Thymus (tissue), 11 donors: ENCODE data around the gene GSTCD. TPM values are rescaled to one million over a fixed set of nuclear protein-coding genes. Genes with fewer than 3 reads are reported as not detected.
"Not testable (repeated sequence)": the region's sequence is repeated elsewhere in the genome, so short reads cannot be mapped to it uniquely, and the experiment has no call there.

Experiments used
- DNase-seq, 9 donors: peaks; one replicate each; pipeline ENCODE4 v3.0.0-alpha.2; 2013; ENCODE audit warnings: low spot score in 9 of 9, low read depth in 6 of 9, missing footprints in 1 of 9
- H3K27ac ChIP-seq, 2 donors: one replicate each; pipeline ENCODE4 v1.5.1; 2013; ENCODE audit warnings: control low read depth in 1 of 2, low read depth in 1 of 2, low read length in 1 of 2, mild to moderate bottlenecking in 1 of 2, moderate library complexity in 1 of 2
- H3K27me3 ChIP-seq, 2 donors: one replicate each; pipeline ENCODE4 v1.5.1; 2013; ENCODE audit warnings: low read length in 1 of 2; ENCODE audit not compliant: control insufficient read depth in 2 of 2, insufficient read depth in 1 of 2
- H3K36me3 ChIP-seq, 2 donors: one replicate each; pipeline ENCODE4 v1.5.1; 2013; ENCODE audit warnings: low read length in 1 of 2, mild to moderate bottlenecking in 1 of 2, moderate library complexity in 1 of 2; ENCODE audit not compliant: control insufficient read depth in 2 of 2, insufficient read depth in 2 of 2
- H3K4me1 ChIP-seq, 2 donors: one replicate each; pipeline ENCODE4 v1.5.1; 2013; ENCODE audit warnings: low read length in 2 of 2; ENCODE audit not compliant: control insufficient read depth in 2 of 2, insufficient read depth in 2 of 2
- H3K4me3 ChIP-seq, 2 donors: one replicate each; pipeline ENCODE4 v1.5.1; 2013; ENCODE audit warnings: low read length in 2 of 2, control low read depth in 1 of 2, mild to moderate bottlenecking in 1 of 2
- H3K9me3 ChIP-seq, 2 donors: one replicate each; pipeline ENCODE4 v1.5.1; 2013; ENCODE audit warnings: low read length in 1 of 2, mild to moderate bottlenecking in 1 of 2; ENCODE audit not compliant: control insufficient read depth in 2 of 2, insufficient read depth in 1 of 2
- WGBS: extraction: QIAGEN DNeasy Blood & Tissue Kit; methylation state at CpG from one replicate; pipeline ENCODE4 v1.1.7; 2013; 5-methylcytosine and 5-hydroxymethylcytosine counted together
- polyA plus RNA-seq: library from polyadenylated mRNA; stranded (reverse); fragments of 200-250 nt; gene quantifications from one replicate; pipeline ENCODE4 v1.2.3, GENCODE V29; 2013
- total RNA-seq: library from RNA; stranded (reverse); fragments of 120-200 nt; gene quantifications from one replicate; pipeline ENCODE4 v1.2.4, GENCODE V29; 2013
- donor health status: healthy.

GSTCD gene
- total and polyA plus RNA-seq, 2 donors: 3.3 to 9.1 TPM

DNA sequence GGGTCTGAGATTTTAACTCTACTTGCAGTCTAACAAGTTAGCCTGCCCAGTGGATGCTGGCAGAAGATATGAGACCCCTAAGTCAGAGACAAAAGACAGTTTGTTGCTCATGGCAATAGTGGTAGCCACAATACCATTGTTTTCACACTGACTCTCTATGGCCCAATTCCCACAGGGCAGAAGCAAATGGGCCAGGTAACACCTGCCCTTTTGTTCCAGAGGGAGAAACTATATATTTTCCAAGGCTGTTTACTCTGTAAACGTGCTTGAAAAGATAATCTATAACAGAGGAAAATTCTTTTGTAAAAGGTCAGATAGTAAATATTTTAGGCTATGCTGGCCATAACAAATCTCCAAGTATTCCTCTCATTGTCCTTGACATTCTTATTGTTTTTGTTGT, 129.5 kb downstream of the GSTCD start:
- Histone ChIP-seq H3K27me3 (no peaks in the 10 kb centered on the region), H3K4me3 (no peak overlapping the region), H3K36me3 (peaks cover 3 to 9% of the 10 kb centered on the region in 2 donors), H3K27ac (no peak overlapping the region), H3K9me3 (peaks cover 0 to 10% of the 10 kb centered on the region in 2 donors), H3K4me1 (no peaks in the 10 kb centered on the region)
- DNase-seq: no peak
- WGBS: 97% methylated on average over 1 of the region's 1 CpG

DNA sequence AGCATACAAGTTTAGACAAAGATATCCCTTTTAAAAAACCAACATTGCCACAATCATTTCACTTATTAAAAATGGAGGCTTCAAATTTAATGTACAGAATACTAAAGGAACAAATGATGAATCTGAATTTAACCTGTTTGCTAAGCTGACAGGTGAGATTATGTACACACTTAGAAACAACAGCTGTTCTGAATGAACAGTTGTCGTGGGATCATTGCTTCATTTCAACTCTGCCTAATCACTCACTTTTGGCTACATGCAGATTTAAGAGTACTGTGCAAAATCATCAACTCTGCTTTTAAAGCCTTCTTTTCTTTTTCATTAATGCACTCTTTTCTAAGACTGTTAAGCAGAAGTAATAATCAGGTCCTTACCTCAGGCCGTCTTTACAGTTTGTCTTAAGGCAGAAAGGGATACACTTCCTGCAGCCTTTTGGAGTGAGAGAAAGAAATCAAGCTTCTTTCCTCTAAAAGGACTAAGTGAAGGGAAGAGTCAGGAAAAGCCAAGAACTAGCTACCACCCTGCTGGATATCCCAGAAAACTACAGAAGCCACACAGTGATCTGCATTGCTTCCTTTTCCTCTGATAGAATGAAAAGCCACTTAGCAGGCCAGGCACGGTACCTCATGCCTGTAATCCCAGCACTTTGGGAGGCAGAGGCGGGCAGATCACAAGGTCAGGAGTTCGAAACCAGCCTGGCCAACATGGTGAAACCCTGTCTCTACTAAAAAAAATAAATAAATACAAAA, 132.0 kb downstream of the GSTCD start:
- Histone ChIP-seq H3K4me1 (no peaks in the 10 kb centered on the region), H3K27ac (no peak overlapping the region), H3K9me3 (peaks cover 0 to 3% of the 10 kb centered on the region in 2 donors), H3K4me3 (no peak overlapping the region), H3K36me3 (peaks cover 3 to 7% of the 10 kb centered on the region in 2 donors), H3K27me3 (no peaks in the 10 kb centered on the region)
- 99% methylated on average over 5 of the region's 5 CpGs for WGBS
- no peak for DNase-seq

DNA sequence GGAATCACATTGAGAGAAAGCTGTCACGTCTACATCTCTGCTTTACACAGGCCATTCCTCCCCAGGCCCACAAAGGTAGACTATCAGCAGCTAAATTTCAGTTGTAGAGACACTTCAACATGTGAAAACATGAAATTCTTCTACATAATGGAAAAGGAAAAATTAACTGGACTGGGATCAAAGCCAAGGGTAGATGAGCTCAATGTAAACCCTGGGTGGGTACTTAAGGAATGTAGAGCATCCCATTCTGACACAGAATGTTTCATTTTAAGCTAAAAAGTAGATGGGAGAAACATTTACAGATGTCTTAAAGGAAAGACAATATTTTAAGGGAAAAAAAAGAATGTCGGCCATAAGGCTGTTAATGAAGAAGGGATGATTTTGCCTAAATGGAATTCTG, 135.4 kb downstream of the GSTCD start:
- Histone ChIP-seq H3K36me3 (no peaks in the 10 kb centered on the region), H3K27ac (no peak overlapping the region), H3K4me3 (no peak overlapping the region), H3K4me1 (no peaks in the 10 kb centered on the region), H3K27me3 (no peaks in the 10 kb centered on the region), H3K9me3 (no peaks in the 10 kb centered on the region)
- no peak for DNase-seq
- 93% methylated on average over 2 of the region's 2 CpGs for WGBS

DNA sequence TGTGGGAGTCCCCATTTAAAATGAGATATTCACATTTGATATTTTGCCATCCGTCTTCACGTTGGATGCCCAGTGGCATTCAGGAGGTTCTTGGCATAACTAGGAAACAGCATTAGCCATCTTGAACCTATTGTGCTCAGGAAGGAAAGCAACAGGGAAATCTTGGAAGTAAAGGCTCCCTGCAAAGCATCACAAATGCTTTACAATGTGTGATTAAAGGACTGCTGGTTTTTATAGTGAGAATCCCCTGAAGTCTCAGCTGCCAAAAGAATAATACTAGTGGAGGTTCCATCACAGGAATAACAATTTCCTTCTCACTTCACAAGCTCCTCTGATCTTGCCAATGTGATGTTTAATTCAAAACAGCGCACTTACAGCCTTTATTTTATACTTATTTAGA, 137.0 kb downstream of the GSTCD start:
- Histone ChIP-seq H3K4me1 (no peaks in the 10 kb centered on the region), H3K9me3 (no peaks in the 10 kb centered on the region), H3K4me3 (no peak overlapping the region), H3K27me3 (no peaks in the 10 kb centered on the region), H3K27ac (no peak overlapping the region), H3K36me3 (no peaks in the 10 kb centered on the region)
- no peak for DNase-seq
- WGBS: 97% methylated on average over 3 of the region's 3 CpGs

DNA sequence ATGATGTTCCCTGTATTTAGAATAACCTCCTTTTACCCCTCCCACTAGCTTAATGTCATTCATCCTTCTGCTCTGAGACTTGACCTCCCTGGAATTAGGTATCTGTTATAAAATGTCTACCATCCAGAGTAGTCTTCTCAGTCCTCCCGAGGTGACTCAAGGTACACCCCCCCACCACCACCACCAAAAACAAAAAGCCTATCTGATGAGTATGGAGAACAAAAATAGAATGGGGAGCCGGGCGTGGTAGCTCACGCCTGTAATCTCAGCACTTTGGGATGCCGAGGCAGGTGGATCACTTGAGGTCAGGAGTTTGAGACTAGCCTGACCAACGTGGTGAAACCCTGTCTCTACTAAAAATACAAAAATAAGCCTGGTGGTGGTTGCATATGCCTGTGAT, 139.8 kb downstream of the GSTCD start:
- not testable (repeated sequence) for H3K4me1 ChIP-seq, H3K9me3 ChIP-seq, H3K36me3 ChIP-seq, DNase-seq, H3K4me3 ChIP-seq, H3K27ac ChIP-seq, H3K27me3 ChIP-seq
- 99% methylated on average over 6 of the region's 6 CpGs for WGBS

DNA sequence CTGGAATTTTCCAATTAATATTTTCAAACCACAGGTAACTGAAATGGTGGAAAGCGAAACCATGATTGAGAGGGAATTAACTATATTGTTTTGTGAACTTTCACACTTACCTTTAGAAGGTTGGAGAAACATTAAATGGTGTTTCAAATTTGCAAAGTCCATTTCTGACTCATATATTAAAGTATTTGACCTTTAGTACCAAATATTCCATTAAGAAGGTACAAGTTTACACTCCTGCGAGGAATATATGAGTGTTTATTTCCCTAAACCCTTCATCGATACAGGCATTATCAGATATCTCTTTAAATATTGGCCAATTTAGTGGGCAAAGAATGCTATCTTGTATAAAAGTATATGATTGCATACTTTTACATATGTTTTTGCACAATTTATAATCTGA, 142.6 kb downstream of the GSTCD start:
- Histone ChIP-seq H3K27ac (no peak overlapping the region), H3K4me3 (no peak overlapping the region), H3K27me3 (no peaks in the 10 kb centered on the region), H3K36me3 (no peaks in the 10 kb centered on the region), H3K9me3 (no peaks in the 10 kb centered on the region), H3K4me1 (no peaks in the 10 kb centered on the region)
- DNase-seq: no peak
- 97% methylated on average over 3 of the region's 3 CpGs for WGBS

DNA sequence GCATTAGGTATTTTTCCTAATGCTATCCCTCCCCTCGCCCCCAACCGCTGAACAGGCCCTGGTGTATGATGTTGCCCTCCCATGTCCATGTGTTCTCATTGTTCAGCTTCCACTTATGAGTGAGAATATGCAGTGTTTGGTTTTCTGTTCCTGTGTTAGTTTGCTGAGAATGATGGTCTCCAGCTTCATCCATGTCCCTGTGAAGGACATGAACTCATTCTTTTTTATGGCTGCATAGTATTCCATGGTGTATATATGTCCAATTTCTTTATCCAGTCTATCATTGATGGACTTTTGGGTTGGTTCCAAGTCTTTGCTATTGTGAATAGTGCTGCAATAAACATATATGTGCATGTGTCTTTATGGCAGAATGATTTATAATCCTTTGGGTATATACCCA, 143.6 kb downstream of the GSTCD start:
- H3K36me3 ChIP-seq, H3K27me3 ChIP-seq, H3K27ac ChIP-seq, H3K4me1 ChIP-seq, DNase-seq, H3K4me3 ChIP-seq, H3K9me3 ChIP-seq: not testable (repeated sequence)
- WGBS: 98% methylated on average over 2 of the region's 2 CpGs

DNA sequence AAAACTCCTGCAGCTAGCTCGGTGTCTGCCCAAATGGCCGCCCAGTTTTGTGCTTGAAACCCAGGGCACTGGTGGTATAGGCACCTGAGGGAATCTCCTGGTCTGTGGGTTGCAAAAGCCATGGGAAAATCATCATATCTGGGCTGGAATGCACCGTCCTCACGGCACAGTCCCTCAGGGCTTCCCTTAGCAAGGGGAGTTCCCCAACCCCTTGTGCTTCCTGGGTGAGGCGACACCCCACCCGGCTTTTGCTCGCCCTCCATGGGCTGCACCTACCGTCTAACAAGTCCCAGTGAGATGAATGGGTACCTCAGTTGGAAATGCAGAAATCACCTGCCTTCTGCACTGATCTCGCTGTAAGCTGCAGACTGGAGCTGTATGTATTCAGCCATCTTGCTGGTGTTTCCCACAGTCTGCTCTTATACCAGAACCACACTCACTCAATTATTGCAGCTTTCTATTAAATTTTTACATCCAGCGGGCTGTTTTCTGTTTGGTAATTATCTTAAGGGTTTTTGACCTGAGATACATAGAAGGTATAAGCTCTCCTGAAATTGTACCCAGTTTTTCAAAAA, 150.0 kb downstream of the GSTCD start:
- Histone ChIP-seq H3K9me3 (peaks cover 0 to 14% of the 10 kb centered on the region in 2 donors), H3K4me3 (no peak overlapping the region), H3K27me3 (no peaks in the 10 kb centered on the region), H3K27ac (no peak overlapping the region), H3K4me1 (no peaks in the 10 kb centered on the region), H3K36me3 (no peaks in the 10 kb centered on the region)
- WGBS: 97% methylated on average over 10 of the region's 10 CpGs
- no peak for DNase-seq

DNA sequence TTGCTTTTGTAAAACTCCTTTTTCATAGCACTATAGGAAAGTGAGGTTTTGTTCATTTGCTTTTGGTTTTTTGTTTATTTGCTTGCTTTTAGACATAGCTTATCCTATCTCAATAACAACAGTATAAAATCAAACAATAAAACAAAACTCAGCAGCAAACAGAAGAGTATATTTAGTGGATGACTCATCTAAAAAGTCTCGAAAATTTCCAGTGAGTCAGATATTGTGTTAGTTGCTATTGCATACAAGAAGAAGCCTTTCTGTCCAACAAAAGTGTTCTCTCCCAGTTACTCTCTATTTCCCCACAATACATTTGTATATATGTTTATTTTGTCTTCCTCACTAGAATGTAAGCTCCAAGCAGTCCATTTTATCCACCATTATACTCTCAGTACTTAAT, 150.6 kb downstream of the GSTCD start:
- no peaks in the 10 kb centered on the region for H3K4me1 ChIP-seq
- H3K27ac ChIP-seq: no peak overlapping the region
- no peak for DNase-seq
- no peaks in the 10 kb centered on the region for H3K27me3 ChIP-seq
- no peaks in the 10 kb centered on the region for H3K36me3 ChIP-seq
- peaks cover 0 to 14% of the 10 kb centered on the region in 2 donors for H3K9me3 ChIP-seq
- 94% methylated on average over 1 of the region's 1 CpG for WGBS
- H3K4me3 ChIP-seq: no peak overlapping the region
